IPS-11a (cell line): ENCODE measurements around the gene EFCAB10.
"Not testable (repeated sequence)": the region's sequence is repeated elsewhere in the genome, so short reads cannot be mapped to it uniquely, and the experiment has no call there.

ENCODE experiments used
- H3K4me3 ChIP-seq: one replicate; pipeline ENCODE4 v1.5.1; 2013; ENCODE audit warnings: low read depth, low read length, control low read depth

EFCAB10 gene

GRCh38 chr7:105599551-105599950 lies 18.3 kb upstream of the EFCAB10 start:
- no peak overlapping the region for H3K4me3 ChIP-seq

DNA sequence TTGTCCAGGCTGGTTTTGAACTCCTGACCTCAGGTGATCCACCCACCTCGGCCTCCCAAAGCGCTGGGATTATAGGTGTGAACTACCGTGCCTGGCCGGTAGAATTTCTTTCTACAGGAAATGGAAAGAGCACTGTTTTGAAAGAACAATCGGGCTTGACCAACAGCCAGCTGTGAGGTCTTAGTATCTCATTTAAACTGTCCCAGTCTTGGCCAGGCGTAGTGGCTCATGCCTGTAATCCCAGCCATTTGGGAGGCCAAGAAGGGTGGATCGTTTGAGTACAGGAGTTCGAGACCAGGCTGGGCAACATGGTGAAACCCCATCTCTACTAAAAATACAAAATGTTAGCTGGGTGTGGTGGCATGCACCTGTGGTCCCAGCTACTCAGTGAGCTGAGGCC lies 17.8 kb upstream of the EFCAB10 start:
- not testable (repeated sequence) for H3K4me3 ChIP-seq

DNA sequence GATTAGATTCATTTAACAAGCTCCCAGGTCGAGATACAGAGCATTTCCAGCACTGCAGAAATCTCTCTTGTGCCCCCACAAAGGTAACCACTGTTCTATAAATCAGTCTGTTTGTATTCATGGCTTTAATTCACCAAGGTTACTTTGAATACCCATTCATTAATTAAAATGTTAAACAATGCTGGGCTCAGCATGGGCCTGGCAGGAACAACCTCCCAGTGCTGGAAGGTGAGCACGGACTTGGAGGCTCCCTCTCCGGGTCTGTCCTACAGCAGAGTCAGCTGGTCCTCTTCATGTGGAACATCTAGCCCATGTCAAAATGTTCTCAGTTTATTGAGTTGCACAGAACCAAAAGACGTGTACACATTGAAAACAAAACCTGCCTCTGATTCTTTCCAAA lies 15.6 kb upstream of the EFCAB10 start:
- H3K4me3 ChIP-seq = no peak overlapping the region

GRCh38 chr7:105594034-105594433 lies 12.7 kb upstream of the EFCAB10 start:
- no peak overlapping the region for H3K4me3 ChIP-seq

DNA sequence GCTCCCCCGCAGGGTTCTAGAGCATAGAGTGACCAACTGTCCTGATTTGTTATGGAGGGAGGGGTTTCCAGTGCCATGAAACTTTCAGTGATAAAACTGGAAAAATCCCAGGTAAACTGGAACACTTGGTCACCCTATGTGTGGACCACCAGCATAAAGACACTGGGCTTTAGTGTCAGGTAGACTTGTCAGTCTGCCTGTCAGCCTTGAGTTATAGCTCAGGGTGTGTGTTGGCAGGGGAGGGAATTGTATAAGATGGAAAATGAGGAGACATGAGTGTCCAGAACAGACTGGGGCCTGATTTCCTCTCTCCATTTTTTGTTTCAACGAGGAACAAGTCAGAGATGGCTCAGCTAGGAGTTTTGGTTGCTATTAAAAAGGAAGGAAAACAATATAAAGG lies 10.2 kb upstream of the EFCAB10 start:
- no peak overlapping the region for H3K4me3 ChIP-seq

DNA sequence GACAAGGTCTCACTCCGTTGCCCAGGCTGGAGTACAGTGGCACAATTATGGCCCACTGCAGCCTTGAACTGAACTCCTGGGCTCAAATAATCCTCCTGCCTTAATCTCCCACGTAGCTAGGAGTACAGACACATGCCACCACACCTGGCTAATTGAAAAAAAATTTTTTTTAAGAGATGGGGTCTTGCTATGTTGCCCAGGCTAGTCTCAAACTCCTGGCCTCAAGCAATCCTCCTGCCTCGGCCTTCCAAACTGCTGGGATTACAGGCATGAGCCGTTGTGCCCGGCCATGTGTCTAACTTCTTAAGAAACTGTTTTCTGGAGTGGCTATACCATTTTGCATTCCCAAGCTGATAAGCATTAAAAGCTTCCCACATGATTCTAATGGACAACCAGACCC lies 9.5 kb upstream of the EFCAB10 start:
- no peak overlapping the region for H3K4me3 ChIP-seq

GRCh38 chr7:105589356-105590077 lies 8.2 kb upstream of the EFCAB10 start:
- H3K4me3 ChIP-seq = no peak overlapping the region

DNA sequence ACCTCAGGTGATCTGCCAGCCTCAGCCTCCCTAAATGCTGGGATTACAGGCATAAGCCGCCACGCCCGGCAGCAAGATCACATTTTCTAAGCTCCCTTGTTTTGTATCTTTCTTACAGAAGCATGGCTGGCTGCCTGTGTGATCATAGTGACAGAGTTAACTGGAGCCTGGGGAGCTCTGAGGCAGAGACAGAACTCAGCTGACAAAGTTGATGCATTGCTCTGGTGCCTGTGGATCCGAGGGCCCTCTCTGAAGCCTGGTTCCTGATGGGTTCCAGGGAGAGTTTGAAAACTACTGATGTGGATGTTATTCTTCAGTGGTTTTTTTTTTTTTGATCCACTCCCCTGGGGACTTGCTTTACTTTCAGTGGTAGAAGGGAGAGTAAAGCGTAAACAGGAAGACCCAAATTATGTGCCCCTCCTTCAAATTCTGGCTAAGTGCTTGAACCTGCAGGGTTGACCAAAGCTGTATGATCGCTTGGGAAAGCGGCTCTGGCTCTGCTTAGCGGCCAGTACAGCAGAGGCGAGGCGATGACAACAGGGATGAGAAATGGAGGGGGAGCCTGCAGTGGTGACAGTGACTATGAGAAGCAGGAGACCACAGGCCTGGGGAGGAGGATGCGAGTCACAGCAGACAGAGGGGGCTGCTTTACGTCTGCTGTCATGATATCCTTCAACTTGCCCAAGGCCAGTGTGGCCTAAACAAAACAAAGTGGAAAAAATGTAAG lies 6.8 kb upstream of the EFCAB10 start:
- H3K4me3 ChIP-seq = no peak overlapping the region

GRCh38 chr7:105585850-105586500 lies 4.7 kb upstream of the EFCAB10 start:
- H3K4me3 ChIP-seq = no peak overlapping the region

GRCh38 chr7:105584165-105584564 lies 2.9 kb upstream of the EFCAB10 start:
- no peak overlapping the region for H3K4me3 ChIP-seq

- no peak overlapping the region for H3K4me3 ChIP-seq
Measured at GRCh38 chr7:105583061-105583460, 1.8 kb upstream of the EFCAB10 start.

GRCh38 chr7:105580022-105580740 lies 1.1 kb downstream of the EFCAB10 start:
- no peak overlapping the region for H3K4me3 ChIP-seq

DNA sequence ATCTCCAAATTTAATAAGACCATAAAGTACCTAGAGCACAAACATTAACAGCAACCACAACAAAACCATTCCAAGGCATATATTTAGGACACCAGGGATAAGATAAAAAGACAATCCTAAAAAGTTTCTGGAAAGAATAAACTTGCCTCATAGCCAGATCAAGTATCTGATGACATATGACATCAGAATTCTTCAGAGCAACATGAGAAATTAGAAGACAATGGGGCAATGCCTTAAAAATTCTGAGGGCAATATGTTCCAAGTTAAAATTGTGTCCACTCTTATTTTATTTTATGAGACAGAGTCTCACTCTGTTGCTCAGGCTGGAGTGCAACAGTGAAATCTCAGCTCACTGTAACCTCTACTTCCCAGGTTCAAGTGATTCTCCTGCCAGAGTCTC lies 2.8 kb downstream of the EFCAB10 start:
- H3K4me3 ChIP-seq = no peak overlapping the region

GRCh38 chr7:105577251-105577650 lies 4.0 kb downstream of the EFCAB10 start:
- H3K4me3 ChIP-seq = no peak overlapping the region

DNA sequence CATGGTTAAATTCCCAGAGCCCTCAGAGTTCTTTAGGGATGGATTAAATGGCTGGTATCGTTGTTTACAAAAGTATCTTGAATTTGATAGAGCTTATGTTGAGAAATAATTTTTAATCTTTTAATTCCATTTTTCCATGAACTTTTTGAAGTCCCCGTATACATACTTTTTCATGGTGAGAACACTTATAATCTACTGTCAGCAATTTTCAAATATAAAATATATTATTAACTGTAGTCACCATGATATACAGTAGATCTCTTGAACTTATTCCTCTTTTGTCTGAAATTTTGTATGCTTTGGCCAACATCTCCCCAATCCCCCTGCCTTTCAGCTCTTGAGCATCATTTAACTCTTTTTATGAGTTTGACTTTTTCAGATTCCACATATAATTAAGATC lies 9.4 kb downstream of the EFCAB10 start:
- no peak overlapping the region for H3K4me3 ChIP-seq

- H3K4me3 ChIP-seq = no peak overlapping the region
Measured at GRCh38 chr7:105567821-105568220, 13.5 kb downstream of the EFCAB10 start.

- no peak overlapping the region for H3K4me3 ChIP-seq
Measured at GRCh38 chr7:105567024-105567423, 14.3 kb downstream of the EFCAB10 start.

DNA sequence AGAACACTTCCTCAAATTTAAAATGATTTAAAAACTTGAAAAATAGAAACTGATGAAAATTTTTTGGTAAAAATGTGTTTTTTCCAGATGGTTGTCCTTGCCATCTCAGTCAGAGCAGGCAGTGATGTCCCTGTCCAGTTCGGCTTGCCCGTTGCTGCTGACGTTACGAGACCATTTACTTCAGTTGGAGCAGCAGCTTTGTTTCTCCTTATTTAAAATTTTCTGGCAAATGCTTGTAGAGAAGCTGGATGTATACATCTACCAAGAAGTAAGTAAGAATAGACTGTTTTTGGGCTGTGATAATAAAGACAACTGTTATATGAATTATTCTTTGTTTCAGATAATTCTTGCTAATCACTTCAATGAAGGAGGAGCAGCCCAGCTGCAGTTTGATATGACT lies 16.1 kb downstream of the EFCAB10 start:
- no peak overlapping the region for H3K4me3 ChIP-seq

DNA sequence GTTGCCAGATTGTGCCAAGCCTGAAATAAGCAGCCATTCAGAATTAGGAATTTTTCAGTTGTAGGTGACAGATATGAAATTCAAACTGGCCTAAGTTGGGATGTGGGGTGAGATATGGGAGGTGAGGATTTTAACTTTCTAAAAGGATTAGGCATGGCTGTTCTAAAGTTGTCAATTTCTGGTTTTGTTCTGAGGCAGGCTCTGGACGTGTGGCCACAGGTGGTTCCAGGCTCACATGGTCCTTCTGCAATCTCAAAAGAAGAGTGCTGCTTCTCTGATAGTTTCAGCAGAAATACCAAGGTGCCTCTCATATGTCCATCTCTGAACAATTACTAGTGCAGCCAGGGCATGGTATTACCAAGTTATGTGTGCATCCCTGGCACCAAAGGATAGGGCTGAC lies 21.4 kb downstream of the EFCAB10 start:
- H3K4me3 ChIP-seq = no peak overlapping the region

DNA sequence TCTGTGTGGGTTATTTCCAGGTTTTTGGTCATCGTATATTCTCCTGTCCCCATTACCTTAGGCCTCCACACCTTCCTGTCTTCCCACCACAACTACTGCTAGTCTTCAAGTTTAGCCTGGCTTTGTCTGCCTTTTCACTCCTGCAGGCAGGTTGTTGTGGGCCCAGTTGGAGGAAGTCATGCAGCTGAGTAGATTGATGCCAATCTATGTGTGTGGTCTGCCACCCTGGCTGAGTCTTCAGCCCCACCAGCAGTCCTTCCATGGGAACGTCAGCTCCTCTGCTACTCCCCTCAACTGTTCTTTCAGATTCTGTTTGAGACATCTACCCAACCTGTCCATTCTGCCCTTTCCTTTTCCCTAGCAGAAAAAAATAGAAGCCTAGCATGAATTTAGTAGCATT lies 43.0 kb downstream of the EFCAB10 start:
- no peak overlapping the region for H3K4me3 ChIP-seq

DNA sequence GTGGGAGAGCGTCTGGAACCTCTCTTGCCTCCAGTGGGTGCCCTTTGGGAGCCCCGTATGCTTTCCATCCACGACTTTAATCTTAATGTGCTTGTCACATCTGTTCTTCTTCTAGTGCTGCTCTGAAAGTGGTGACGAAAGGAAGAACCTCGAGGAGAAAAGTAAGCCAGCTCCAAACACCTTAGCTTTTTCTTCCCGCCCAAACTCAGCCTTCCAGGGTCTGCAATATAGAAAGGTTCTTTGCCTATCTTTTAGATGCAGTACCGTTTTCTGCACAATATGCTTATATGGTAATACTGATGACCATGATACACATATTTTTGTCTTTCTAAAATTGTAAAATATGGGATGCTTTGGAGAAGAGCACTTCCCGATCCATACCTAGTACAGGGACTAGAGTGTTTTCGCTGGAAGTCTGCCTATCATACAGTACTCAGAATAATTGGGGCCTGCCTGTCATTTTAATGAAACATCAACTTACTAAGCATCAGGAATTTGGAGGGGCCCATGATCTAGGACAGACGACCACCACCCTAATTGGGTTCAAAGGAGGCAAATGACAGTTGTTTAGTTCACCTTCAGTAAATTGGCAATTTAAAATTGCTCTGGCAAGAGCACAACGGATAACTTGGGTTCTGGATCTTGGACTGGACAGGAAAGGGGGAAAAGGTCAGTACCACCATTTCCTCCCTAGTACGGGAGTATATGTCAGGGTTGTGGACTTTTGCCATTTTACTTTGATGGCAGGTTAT lies 48.4 kb downstream of the EFCAB10 start:
- peak overlapping the region; percentile 89 for H3K4me3 ChIP-seq
